HFF-Myc (cell line): Measurements from ENCODE around the gene RNASE11.

ENCODE experiments used
- DNase-seq: peaks from one replicate; pipeline ENCODE4 v3.0.0-alpha.2; 2011; ENCODE audit warnings: low read depth; ENCODE audit errors: extremely low read depth
- H3K4me3 ChIP-seq: replicated peaks from 2 replicates; pipeline ENCODE4 v1.5.1; 2011; ENCODE audit warnings: low read depth, mild to moderate bottlenecking, control low read depth, low read length
- TF ChIP-seq, protein P1 (sequence below): IDR thresholded peaks from 2 replicates; pipeline ENCODE4 v1.5.1; 2012; ENCODE audit warnings: mild to moderate bottlenecking, low read depth, low read length, control low read depth; ENCODE audit errors: missing control alignments

RNASE11 gene

DNA sequence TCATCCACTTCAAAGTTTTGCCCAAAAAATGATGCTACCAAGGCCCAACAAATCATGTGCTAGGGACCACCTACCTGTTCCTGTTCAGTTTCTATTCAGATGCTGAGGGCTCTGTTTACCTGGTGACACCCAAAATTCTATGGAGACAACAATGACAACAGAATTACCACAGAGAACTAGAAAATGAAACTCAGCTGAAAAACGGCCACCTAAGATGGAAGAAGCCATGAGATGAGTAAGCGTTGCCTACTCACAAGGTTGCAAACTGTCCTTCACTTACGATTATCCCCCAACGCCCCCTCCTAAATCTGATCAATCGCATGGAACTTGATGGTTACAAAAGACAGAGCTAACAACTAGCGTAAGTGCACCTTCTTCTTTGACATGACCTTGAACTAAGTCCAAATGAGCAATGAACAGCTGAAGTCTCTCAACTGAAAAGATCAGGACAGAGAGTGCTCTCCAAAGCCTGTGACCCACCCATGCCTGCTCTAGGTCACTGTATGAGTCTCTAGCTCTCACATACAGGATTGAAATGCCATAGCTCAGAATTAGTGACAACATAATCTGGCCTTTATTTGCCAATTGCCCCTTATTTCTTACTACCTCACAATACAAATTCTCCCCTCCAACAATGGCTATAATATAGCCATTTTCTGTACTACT is at the start of gene RNASE11:
Gene RNASE11 (minus strand): TSS at position 513 of the 666 bp plus-strand sequence.
- no peak within 1 kb of the TSS for H3K4me3 ChIP-seq
- DNase-seq, result no peak
- TF ChIP-seq, protein P1, sequence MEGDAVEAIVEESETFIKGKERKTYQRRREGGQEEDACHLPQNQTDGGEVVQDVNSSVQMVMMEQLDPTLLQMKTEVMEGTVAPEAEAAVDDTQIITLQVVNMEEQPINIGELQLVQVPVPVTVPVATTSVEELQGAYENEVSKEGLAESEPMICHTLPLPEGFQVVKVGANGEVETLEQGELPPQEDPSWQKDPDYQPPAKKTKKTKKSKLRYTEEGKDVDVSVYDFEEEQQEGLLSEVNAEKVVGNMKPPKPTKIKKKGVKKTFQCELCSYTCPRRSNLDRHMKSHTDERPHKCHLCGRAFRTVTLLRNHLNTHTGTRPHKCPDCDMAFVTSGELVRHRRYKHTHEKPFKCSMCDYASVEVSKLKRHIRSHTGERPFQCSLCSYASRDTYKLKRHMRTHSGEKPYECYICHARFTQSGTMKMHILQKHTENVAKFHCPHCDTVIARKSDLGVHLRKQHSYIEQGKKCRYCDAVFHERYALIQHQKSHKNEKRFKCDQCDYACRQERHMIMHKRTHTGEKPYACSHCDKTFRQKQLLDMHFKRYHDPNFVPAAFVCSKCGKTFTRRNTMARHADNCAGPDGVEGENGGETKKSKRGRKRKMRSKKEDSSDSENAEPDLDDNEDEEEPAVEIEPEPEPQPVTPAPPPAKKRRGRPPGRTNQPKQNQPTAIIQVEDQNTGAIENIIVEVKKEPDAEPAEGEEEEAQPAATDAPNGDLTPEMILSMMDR, result no peak

DNA sequence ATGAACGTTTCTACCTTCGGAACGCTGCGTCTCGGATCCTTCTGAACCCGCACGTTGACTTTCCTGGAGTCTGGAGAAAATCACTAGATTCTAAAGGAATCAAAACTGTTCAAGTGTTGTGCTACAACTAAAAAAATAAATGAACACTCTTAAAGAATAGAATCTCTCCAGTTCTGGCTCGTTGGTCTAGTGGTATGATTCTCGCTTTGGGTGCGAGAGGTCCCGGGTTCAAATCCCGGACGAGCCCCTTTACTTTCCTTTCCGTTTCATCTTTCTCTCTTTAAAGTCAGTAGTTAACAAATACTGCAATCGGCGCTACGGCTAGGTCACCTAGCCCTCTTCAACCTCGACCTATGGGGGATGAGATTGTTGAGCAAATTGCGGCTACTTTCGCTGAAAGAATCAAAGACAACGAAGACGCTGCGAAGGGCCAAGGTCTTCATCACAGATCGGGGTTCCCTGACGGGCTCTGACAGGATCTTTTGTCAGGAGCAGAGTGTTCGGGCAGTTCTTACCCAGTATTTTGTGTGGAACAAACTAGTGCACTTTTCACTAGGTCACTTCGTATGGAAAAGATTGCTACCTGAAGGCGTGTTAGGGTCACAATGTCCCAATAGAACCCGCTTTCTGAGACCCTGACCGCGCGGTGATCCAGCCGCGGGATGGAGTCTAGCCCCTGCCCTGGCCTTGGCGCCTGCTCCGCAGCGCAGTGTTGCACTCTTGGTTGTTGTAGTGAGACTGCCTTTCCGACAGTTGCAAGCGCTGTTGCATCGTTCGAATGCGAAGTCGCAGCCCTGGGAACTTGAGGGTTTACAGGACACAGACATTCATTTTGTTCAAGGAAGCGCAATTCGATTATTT is 45.3 kb upstream of the RNASE11 start:
- TF ChIP-seq, protein P1, result no peak
- DNase-seq, result peak; percentile 85
- H3K4me3 ChIP-seq, result peak overlapping the region; percentile 51

DNA sequence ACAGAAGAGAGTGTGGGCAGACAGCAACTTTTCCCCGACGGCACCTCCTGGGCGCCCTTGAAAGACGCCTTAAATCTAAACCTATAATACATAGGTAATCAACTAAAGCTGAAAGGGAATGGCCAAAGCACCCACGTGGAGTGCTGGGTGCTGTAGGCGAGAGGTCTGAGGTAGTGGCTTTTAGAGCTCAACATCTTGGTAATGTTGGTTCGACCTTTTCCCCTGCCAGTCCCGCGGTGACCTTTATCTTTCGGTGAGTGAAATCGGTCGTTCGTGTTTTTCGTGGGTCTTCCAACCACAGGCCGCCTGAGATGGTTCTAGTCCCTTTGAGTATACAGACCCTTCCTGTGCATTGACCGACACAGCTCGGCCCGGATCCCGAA is 44.6 kb upstream of the RNASE11 start:
- no peak for DNase-seq
- TF ChIP-seq, protein P1, result no peak
- H3K4me3 ChIP-seq, result peak overlapping the region; percentile 51

DNA sequence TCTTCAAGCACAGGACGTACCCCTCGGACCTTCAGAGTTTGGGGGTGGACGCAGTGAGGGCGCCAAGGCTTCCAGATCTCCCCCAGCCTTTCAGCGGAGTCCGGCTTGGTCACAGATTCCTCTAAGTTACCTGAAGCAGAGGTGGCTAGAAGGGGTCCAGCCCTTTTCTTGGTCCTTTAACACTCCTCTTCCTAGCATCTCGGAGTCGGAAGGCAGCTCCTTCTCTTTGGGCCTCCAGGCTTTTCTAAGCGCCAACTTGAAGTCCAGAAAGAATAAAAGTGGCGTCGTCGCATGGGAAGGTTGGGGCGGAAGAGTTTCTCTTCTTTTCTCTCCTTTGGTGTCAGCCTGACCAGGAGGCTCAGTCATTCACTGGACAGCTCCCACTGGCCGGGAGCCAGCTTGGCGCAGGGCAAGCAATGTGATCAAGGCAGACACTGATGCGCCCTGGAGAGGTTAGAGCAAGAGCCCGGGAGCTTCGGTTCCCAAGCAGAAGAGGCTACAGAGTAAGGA is 44.1 kb upstream of the RNASE11 start:
- TF ChIP-seq, protein P1, result no peak
- peak overlapping the region; percentile 51 for H3K4me3 ChIP-seq
- no peak for DNase-seq

DNA sequence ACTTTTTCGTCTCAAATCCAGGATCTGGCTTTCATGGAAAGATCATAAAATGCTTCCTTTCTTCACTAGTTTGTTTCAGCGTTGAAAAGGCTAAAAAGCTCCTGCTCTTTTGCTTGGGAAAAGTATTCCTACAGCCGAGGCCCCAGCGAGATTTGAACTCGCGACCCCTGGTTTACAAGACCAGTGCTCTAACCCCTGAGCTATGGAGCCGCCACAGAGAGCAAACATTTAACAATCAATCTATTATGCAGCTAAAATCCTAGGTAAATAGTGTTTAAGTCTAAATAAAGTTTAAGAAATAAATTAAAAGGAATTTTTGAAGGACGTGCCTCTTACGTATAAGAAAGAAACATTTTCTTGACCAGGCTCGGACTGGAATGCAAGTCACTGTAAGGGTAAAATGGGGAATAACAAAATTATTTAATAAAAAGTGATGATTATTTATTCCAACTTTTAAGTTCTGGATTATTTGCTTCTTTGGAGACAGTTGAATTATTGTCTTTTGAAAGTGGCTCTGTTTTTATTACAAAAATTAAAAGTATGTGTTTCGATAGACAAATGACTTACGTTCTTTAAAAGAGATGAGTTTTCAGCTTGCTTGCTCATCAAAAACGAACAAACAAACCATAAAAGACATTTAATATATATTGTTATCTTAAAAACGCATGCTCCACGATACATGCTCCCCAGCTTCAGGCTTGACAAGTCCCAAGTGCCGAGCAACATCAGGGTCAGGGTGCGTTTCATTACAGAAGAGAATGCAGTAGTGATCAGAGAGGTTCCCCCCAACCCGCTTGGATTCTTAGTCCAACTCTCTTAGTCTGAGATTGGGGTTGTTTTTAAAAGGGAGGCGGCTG is 43.5 kb upstream of the RNASE11 start:
- DNase-seq, result no peak
- peak overlapping the region; percentile 51 for H3K4me3 ChIP-seq
- TF ChIP-seq, protein P1, result no peak

DNA sequence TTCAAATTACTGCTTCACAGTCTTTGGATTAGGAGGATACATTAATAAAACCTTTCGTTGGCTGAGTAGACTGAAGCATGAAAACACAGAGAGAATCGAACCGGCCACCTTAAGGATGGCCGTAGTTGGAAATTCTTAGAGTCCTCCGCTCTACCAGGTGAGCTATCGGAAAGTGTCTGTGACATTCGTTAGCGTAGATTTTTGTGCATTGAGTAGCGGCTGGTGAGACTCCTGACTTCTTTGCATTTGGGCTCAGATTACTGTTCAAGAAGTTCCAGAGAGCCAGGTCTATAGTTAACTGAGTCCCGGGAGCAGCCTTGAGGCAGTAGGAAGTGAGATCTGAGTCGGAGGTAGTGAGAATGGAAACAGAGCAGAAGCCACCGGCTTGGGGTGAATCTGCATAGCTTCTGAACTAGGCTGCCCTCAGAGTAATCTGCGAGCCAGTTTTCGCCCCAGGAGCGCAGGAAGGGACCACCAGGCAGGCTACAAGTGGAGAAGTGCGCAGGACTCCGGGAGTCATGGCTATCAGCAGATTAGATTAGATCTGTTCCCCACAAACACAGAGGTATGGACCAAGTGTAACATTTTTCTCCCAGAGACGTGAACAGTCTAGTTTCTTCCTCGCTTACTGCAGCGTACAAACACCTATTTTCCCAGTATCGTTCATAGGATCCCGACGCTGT is 42.7 kb upstream of the RNASE11 start:
- peak; percentile 67 for DNase-seq
- peak overlapping the region; percentile 50 for H3K4me3 ChIP-seq
- TF ChIP-seq, protein P1, result no peak
